ENCODE measurements around the gene C1orf185. TPM values are rescaled to one million over a fixed set of nuclear protein-coding genes. Genes with fewer than 3 reads are reported as not detected.
A peak's percentile ranks its signal among the peaks of the same experiment; 100 is the strongest.

The C1orf185 gene
- total RNA-seq, 2 donors from 2014 or later = not detected

- TF ChIP-seq POLR2A (IDR thresholded peaks at IDR 0.05) = no peak
- TF ChIP-seq, protein P1, sequence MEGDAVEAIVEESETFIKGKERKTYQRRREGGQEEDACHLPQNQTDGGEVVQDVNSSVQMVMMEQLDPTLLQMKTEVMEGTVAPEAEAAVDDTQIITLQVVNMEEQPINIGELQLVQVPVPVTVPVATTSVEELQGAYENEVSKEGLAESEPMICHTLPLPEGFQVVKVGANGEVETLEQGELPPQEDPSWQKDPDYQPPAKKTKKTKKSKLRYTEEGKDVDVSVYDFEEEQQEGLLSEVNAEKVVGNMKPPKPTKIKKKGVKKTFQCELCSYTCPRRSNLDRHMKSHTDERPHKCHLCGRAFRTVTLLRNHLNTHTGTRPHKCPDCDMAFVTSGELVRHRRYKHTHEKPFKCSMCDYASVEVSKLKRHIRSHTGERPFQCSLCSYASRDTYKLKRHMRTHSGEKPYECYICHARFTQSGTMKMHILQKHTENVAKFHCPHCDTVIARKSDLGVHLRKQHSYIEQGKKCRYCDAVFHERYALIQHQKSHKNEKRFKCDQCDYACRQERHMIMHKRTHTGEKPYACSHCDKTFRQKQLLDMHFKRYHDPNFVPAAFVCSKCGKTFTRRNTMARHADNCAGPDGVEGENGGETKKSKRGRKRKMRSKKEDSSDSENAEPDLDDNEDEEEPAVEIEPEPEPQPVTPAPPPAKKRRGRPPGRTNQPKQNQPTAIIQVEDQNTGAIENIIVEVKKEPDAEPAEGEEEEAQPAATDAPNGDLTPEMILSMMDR (IDR thresholded peaks at IDR 0.05) = peak; percentile 51 to 88 (median 67)
- no peaks in the 10 kb centered on the region for H3K27me3 ChIP-seq
- H3K4me1 ChIP-seq = no peaks in the 10 kb centered on the region
- no peak overlapping the region for H3K27ac ChIP-seq
- no peak overlapping the region for H3K4me3 ChIP-seq
- no peak for ATAC-seq
- H3K9me3 ChIP-seq = no peaks in the 10 kb centered on the region
- intact Hi-C loops (cut with DNase I) = no loop called here
- WGBS, 2 donors = 25 to 34% methylated on average over 3 of the region's 3 CpGs
- H3K36me3 ChIP-seq (replicated peaks in 1 of 2; ENCODE audit: insufficient read depth in 1 of 2, low read depth in 2 of 2) = no peaks in the 10 kb centered on the region
- peak; percentile 67 to 75 (median 71) for DNase-seq
These were observed 90.3 kb downstream of the C1orf185 start for GRCh38 chr1:51192213-51192843.

DNA sequence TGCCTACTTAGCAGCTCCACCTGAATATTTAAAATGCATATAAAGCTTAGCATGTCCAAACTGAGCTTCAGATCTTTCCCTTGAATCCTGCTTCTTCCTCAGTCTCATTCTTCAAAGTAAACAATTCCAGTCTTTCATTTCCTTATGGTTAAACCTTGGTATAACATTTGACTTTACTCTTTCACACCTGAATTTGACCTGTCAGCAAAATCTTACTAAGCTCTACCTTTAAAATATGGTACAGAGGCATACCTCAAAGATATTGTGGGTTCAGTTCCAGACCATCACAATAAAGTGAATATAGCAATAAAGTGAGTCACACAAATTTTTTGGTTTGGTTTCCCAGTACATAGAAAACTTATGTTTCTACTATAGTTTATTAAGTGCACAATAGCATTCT, 91.5 kb downstream of the C1orf185 start:
- H3K9me3 ChIP-seq = no peaks in the 10 kb centered on the region
- intact Hi-C loops (cut with DNase I) = no loop called here
- ATAC-seq (no peak), DNase-seq (no peak)
- no peak overlapping the region for H3K4me3 ChIP-seq
- TF ChIP-seq POLR2A (IDR thresholded peaks at IDR 0.05) = no peak
- TF ChIP-seq, protein P1 (IDR thresholded peaks at IDR 0.05) = no peak
- H3K27me3 ChIP-seq = no peaks in the 10 kb centered on the region
- H3K36me3 ChIP-seq (replicated peaks in 1 of 2; ENCODE audit: insufficient read depth in 1 of 2, low read depth in 2 of 2) = no peaks in the 10 kb centered on the region
- H3K4me1 ChIP-seq = no peaks in the 10 kb centered on the region
- no peak overlapping the region for H3K27ac ChIP-seq

MicroRNAs encoded within 50 kb of the gene (microRNA counts, 767-probe panel; counts per million panel counts)
- 0 to 736 counts per million in 2 donors for microRNA hsa-miR-4421

Small RNA genes lying within 50 kb of the gene (microRNA-seq; reads per million reads assigned to microRNA genes)
- gene MIR4421 (ENCODE audit: borderline number of aligned reads in 2 of 2, borderline replicate concordance in 2 of 2) (0 reads per million in 2 donors), gene MIR6500 (ENCODE audit: borderline number of aligned reads in 2 of 2, borderline replicate concordance in 2 of 2) (0 reads per million in 2 donors)

Small RNA genes lying within 50 kb of the gene (small RNA-seq; reads per million reads assigned to genes)
- not detected for gene MIR4421
- not detected for gene MIR6500
- gene RF00019 = not detected

Other genes with a start within 250 kb of the C1orf185 start
- 10 to 100 TPM; 17.8 to 27.5 TPM for gene FAF1, start 142.0 kb upstream of the C1orf185 start, total RNA-seq
- gene CDKN2C, start 132.0 kb upstream of the C1orf185 start, total RNA-seq = 10 to 100 TPM in 1 of 2 donors, 1 to 10 TPM in 1; 7.6 to 11.9 TPM
- gene RNF11, start 134.0 kb downstream of the C1orf185 start, total RNA-seq = 10 to 100 TPM; 33.2 to 34.9 TPM
- gene TTC39A, start 228.3 kb downstream of the C1orf185 start, total RNA-seq = 10 to 100 TPM in 1 of 2 donors, 1 to 10 TPM in 1; 7.9 to 21.3 TPM

Measured in body of pancreas (tissue), 4 donors.